ENCODE data around the gene ACER2.
A peak's percentile ranks its signal among the peaks of the same experiment; 100 is the strongest.
"Not testable (repeated sequence)": the region's sequence is repeated elsewhere in the genome, so short reads cannot be mapped to it uniquely, and the experiment has no call there.

The ACER2 gene

GRCh38 chr9:19409401-19410194, 789 bp downstream of the ACER2 start:
- no peak for DNase-seq (ENCODE audit: low read depth)
- TF ChIP-seq CTCF (conservative IDR thresholded peaks at IDR 0.05; ENCODE audit: low read depth, low read length): no peak
- peak overlapping the region; percentile 79 for H3K4me3 ChIP-seq (ENCODE audit: low read length)

GRCh38 chr9:19410195-19410503, 1.3 kb downstream of the ACER2 start:
- TF ChIP-seq CTCF (conservative IDR thresholded peaks at IDR 0.05; ENCODE audit: low read depth, low read length): no peak
- no peak overlapping the region for H3K4me3 ChIP-seq (ENCODE audit: low read length)
- DNase-seq (ENCODE audit: low read depth): no peak

GRCh38 chr9:19410594-19410993, 1.8 kb downstream of the ACER2 start:
- no peak for DNase-seq (ENCODE audit: low read depth)
- no peak overlapping the region for H3K4me3 ChIP-seq (ENCODE audit: low read length)
- no peak for TF ChIP-seq CTCF (conservative IDR thresholded peaks at IDR 0.05; ENCODE audit: low read depth, low read length)

GRCh38 chr9:19411316-19411715, 2.5 kb downstream of the ACER2 start:
- peak; percentile 37 for DNase-seq (ENCODE audit: low read depth)
- no peak overlapping the region for H3K4me3 ChIP-seq (ENCODE audit: low read length)
- TF ChIP-seq CTCF (conservative IDR thresholded peaks at IDR 0.05; ENCODE audit: low read depth, low read length): no peak

GRCh38 chr9:19413456-19413855, 4.6 kb downstream of the ACER2 start:
- H3K4me3 ChIP-seq (ENCODE audit: low read length); DNase-seq (ENCODE audit: low read depth): not testable (repeated sequence)

- DNase-seq (ENCODE audit: low read depth): no peak
- no peak overlapping the region for H3K4me3 ChIP-seq (ENCODE audit: low read length)
- no peak for TF ChIP-seq CTCF (conservative IDR thresholded peaks at IDR 0.05; ENCODE audit: low read depth, low read length)
Measured at GRCh38 chr9:19416143-19416542, 7.3 kb downstream of the ACER2 start.

- TF ChIP-seq CTCF (conservative IDR thresholded peaks at IDR 0.05; ENCODE audit: low read depth, low read length): no peak
- H3K4me3 ChIP-seq (ENCODE audit: low read length): no peak overlapping the region
- DNase-seq (ENCODE audit: low read depth): no peak
Measured at GRCh38 chr9:19420877-19421276, 12.1 kb downstream of the ACER2 start.

Measured in retinal pigment epithelial cell (primary cell).